ENCODE measurements around the gene STRIP1. TPM values are rescaled to one million over a fixed set of nuclear protein-coding genes. Genes with fewer than 3 reads are reported as not detected.

The STRIP1 gene, protein sequence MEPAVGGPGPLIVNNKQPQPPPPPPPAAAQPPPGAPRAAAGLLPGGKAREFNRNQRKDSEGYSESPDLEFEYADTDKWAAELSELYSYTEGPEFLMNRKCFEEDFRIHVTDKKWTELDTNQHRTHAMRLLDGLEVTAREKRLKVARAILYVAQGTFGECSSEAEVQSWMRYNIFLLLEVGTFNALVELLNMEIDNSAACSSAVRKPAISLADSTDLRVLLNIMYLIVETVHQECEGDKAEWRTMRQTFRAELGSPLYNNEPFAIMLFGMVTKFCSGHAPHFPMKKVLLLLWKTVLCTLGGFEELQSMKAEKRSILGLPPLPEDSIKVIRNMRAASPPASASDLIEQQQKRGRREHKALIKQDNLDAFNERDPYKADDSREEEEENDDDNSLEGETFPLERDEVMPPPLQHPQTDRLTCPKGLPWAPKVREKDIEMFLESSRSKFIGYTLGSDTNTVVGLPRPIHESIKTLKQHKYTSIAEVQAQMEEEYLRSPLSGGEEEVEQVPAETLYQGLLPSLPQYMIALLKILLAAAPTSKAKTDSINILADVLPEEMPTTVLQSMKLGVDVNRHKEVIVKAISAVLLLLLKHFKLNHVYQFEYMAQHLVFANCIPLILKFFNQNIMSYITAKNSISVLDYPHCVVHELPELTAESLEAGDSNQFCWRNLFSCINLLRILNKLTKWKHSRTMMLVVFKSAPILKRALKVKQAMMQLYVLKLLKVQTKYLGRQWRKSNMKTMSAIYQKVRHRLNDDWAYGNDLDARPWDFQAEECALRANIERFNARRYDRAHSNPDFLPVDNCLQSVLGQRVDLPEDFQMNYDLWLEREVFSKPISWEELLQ
- total RNA-seq (2014; rRNA removed; shearing (Covaris generic)), result 16.9 and 17.7 TPM in 2 replicates

DNA sequence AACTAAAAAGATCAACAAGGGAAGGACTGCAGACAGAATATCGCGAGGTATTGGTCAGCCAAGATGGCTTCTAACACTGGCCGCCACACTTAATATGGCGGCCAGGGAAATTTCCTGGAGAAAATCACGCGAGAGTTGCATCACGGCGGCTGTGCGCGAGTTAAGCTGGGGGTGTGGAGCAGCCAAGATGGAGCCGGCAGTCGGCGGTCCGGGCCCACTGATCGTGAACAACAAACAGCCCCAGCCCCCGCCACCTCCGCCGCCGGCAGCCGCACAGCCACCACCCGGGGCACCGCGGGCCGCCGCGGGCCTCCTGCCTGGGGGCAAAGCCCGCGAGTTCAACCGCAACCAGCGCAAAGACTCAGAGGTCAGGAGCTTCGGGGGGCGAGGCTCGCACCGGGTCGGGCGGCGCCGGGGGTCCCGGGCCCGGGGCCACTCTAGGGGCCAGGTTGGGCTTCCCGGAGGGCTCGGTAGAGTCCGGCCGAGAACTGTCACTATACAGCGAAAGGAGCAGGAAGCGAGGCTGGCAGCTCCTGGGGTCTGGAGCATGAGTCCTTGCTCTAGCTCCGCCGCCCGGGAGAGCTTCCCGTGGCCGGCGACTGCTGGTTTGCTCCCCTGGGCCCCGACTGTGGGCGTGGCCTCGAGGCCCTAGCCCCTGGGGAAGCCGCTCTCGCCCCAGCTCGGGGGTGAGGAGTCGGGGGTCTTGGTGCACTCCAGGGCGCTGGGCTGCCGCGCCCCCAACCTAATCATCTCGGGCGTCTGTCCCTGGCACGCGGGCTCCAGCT is at the start of gene STRIP1:
STRIP1 (plus strand) TSS at position 174 of the 785 bp plus-strand sequence; CDS start at position 188, 14 bp downstream.
- DNase-seq (ENCODE audit: low spot score), result peak; percentile 94

DNA sequence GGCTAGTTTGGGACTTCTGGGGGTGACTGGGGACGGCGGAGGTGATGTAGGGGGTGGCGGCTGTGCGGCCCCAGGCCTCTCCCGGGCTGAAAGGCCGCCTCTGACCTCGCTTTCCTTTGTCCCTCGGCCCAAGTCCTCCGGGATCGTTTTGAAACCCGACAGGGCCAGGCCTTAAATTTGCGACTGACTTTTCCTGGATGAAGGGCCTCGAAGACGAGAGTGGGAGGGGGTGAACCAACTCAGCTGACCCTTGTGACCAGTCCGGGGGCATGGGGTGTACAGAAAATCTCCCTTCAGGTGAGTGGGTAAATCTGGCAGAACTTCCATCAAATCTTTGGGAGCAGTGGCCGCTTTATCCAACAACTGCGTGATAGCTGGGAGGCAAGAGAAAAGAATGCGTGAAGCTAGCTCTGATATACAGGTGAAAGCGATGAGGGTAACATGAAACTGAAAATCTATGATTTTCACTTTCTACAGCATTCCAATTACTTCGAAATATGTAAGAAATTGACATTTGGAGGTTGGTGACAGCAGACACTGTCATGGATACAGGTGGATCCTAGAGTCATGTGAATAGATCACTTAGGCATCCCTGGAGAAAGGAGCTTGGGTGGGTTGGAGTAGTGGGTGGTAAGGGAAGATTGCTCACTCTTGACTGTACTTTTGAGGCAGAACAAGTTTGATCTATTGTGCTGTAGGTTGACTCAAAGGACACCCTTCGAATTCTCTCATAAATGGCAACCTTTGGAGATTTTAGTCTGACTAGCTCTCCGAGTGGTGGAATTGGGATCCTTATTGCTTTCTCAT is 49.0 kb upstream of the STRIP1 start:
- DNase-seq (ENCODE audit: low spot score), result no peak

DNA sequence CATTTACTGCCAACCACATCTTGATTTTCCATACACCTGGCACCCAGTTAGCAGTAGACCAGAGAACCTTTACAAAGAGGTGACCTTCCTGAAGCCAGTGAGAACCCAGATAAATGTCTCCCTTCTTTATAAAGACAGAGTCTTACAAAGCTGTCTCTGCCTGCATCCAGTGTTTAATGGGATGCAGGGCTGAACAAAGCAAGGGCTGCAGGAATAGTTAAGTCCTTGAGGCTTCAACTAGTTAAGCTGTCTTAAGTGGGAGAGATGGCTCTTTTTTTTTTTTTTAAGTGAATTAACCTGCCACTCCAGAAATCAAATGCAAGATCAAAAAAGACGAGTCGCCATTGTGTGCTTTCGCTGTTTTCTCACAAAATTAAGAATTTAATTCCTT is 48.4 kb upstream of the STRIP1 start:
- DNase-seq (ENCODE audit: low spot score), result no peak

DNA sequence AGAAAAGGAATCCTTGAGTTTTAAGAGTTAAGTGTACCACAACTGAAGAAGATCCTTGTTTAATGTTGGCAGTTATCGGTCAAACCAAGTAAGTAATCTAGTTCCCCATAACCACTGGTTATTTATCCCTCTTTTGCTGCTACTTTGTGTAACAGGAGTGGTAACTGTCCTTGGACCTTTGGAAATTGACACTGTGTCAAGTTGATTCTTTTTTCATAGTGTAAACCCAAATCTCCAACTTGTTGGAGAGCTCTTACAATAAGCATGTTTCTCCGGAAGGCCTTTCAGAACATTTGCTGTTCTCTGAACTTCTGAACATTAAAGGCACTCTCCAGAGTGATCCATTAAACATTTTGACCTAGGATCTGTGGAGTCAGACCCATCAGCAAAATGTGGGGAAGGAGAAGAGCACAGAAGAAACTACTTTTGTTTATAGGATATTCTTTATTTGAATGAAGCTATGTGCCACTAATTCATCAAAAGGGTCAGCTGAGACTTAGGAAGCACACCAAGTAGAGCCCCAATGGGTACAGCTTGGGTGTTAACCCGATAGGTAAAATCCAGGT is 46.0 kb upstream of the STRIP1 start:
- DNase-seq (ENCODE audit: low spot score), result no peak

DNA sequence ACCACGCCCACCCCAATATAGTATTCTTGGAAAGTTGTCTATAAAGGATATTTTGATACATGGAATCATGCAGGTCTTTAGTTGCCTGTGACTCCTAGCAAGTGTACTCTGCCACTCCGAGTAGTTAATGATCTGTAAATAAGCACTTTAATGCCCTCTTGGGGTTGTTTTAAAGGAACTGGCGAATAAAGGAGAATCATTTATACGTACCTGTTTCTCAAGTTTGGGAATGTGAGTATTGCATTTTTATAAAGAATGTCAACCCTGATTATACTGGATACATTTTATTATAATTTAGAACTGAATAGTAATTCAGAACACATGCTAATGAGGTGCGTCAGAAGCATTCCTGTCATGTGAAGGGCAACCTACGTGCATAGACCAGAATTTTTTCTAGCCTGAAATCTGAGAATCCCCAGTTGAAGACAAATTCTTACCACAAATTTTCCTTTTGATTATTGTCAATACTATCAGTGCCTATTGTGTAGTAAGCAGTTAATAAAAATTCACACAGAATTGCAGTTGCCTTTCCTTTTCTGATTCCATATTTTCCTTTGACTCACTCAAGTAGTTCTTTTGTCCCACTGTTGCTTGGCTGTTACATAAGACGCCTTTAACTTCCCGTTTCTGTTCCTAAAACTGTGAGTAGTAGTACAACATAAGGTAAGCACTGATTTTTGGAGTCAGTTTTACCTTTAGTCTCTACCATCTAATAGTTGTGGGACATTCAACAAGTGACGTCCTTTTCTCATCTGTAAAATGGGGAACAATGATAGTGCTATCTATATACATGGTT is 44.7 kb upstream of the STRIP1 start:
- DNase-seq (ENCODE audit: low spot score), result no peak

DNA sequence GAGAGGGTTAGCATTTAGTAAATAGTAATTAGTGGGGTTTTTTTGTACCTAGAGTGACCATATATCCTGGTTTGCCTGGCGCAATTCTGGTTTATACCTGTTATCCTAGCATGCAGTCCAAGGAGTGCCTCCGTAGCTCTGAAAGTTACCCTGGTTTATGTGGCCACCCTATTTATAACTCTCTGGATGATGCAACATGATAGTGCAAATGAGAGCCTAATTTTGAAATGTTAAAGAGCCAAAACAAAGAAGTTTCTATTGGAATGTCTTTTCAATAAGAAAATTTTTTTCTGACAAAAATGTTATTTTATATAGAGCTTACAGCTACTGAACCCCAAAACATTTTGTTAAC is 44.1 kb upstream of the STRIP1 start:
- no peak for DNase-seq (ENCODE audit: low spot score)

DNA sequence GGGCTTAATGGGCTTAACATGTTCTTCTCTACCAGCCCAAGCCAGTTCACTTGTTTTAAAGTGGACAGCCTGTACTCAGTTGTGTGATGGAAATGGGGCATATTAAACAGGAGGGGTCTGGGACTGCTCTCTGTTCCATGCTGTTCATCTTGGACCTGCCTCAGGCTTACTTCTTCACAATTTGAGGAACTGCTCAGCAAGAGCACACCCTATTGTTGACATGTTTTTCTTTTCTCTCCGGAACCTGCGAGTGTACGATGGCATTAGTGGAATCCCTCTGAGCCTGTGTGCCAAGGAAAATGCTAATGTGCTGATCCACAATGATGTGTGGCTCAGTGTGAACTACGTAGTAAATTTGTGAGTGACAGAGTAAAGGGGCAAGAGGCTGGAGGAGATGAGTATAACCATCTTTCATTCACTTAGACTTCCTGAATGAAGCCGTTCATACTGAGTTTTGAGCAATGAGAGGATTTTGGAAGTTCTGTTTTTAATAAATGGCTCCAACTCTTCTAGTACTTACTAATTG is 43.0 kb upstream of the STRIP1 start:
- DNase-seq (ENCODE audit: low spot score), result no peak

DNA sequence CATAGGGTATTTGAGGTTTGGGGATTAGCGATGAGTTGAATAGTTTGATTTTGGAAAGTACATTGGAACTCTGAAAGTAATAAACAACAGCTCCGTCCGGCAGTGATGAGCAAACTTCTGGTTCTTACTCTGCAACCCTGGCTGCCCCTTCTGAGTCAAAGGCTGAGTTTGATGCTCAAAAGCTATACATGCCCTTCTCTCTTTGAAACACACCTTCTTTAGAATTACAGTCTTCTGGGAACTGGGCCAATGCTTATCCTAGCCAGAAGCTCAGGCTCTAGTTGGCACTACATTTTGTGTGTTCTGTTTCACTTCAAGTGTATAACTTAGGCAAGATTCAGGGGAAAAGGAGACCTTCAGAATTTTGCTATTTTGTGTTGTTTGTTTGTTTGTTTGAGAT is 40.5 kb upstream of the STRIP1 start:
- DNase-seq (ENCODE audit: low spot score), result peak; percentile 32

DNA sequence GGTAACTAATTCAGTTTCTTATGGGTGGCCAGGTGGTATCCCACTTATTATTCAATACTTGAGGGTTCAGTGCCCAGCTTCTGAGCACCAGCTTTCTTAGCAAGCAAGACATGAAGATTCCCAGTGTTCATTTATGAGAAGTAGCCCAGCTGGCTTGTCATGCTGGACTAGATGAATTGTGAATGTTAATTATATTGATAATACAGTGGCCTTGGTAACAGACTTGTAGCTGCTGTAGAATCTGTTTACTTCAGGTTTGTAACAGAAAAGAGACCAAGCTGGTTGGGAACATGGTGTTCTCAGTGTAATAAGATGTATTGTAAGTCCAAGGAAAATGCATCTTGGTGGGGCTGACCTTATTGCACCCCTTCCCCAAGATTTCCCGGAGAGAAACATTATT is 39.8 kb upstream of the STRIP1 start:
- no peak for DNase-seq (ENCODE audit: low spot score)

DNA sequence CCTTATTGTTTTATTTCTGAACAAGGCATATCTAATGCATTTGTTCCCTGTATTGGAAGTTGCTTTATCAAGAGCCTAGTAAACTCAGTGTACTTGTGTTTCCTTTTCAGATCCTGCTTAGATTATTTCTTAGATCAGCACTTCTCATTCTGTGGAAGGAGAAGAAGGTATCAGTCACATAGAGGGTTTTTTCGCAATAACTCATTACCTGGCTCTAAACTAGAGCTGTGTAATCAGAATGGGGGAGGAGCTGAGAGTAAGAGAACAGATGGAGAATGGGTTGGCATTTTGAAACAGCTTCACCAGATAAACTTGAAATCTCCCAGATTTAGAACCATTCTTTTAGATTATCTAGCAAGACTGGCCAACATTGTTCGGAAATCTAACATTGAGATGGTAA is 38.9 kb upstream of the STRIP1 start:
- no peak for DNase-seq (ENCODE audit: low spot score)

DNA sequence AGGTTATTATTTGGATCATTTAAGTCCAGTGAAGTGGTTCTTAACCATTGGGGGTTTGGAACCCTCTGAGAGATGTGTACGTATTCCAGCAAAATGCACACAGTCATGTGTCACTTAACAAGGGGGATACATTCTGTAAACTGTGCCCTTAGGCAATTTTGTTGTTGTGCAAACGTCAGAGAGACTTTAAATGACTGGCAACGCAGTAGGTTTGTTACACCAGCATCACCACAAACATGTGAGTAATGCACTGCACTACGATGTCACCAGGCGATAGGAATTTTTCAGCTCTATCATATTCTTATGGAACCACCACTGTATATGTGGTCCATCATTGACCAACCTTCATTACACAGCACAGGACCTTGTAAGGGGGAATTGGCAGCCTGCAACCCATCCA is 37.9 kb upstream of the STRIP1 start:
- DNase-seq (ENCODE audit: low spot score), result peak; percentile 70

DNA sequence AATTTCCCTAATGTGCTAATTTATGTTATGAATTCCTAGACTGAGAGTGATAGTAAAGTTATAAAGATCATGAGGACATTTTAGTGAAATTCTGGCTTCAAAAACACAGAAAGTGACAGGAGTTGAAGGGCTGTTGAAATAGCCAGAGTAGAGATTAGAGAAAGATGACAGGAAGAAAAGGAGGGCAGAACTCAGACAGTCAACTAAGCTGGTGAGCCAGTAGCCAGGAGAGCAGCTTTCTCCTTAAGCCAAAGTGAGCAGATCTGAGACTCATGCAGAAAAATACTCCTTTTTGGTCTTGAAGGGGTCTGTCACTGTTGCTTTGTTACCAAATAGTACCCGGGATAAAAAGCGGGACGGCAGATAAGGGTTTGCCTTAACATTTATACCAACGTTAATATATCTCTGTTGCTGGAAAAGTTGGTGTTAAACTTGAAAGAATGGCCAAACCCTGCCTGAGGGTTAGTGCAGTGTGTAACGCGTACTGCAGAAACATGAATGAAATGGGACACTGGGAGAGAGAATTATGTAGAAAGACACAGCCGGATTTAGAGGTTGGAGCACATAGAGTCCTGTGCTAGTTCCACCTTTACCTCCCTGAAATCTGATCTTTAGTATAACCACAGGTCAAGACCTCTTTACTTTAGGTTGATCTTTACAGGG is 37.1 kb upstream of the STRIP1 start:
- DNase-seq (ENCODE audit: low spot score), result no peak

DNA sequence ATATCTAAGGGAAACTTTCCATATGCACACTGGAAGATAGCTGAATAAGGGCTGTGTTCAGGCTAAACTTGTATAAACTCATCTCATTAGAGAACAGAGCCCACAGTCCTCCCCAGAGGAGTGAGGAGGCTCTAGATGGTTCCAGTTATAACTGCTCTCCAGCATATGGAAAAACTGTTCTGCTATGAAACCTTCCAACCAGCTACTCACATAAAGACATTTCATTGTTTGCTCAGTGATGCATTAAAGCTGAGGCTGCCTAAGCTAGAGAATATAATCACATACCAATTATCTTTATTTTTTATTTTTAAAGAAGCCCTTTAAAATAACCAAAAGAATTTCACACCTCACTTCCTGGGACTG is 36.6 kb upstream of the STRIP1 start:
- no peak for DNase-seq (ENCODE audit: low spot score)

DNA sequence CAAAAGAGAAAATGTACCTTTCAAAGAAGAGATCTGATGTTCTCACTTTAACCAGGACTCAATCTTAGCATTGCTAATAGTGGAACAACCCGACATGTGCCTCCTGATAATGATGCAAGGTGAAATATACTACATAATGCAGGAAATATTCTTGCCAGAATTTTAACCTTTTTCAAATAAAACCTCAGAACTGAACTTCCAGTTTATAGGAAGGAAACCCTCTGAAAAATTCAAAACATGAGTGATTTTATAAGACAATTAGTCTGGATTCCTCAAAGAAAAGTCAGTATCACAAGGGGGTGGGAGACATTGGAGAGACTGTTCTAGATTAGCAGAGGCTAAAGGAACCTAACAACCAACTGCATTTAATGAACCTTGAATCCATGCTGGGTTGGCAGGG is 31.7 kb upstream of the STRIP1 start:
- no peak for DNase-seq (ENCODE audit: low spot score)

DNA sequence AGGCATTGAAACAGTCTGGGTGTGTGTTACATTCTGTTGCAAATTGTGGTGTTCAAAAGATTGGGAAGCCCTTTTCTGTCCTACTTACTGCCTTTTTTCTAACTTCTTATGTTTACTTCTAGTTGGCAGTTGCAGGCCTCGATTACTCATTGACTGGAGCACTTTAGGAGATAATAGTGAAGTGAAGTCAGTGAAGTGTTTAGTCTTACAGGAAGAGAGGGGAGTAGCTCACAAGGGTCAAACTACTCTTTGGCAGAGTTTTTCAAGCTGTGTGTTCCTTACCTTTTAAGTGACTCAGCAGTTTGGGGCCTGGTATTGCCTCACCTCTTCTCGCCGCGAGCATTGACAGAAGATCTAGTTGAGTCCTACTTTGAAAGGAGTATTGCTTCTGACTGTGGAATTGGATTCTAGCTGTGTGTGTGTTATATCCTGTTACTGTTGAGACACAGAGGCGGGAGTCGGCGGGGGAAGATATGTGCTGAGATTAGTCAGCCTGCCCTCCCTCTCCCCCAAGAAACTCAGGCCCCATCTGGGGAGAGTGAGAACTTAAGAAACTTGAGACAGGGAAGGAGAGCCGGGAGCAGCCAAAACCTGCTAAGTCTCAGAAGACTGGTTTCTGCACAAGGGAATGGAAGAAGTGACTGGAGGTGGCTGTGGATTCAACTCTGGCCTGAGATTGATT is 30.5 kb upstream of the STRIP1 start:
- peak; percentile 97 for DNase-seq (ENCODE audit: low spot score)

DNA sequence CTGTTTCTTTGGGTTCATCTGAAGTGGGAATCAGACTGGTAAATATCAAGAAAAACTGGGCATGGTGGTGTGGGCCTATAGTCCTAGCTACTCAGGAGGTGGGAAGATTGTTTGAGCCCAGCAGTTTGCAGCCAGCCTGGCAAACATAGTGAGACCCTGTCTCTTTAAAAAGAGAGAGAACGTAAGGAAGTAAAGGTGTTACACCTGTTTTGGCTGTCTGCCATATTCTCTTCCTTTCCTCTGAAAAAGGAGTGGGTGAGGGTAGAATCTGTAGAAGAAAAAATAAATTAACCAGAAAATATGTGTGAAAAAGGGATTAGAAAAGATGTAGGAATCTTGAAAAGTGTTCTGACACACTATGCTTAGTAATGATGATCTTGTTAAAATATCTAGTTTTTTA is 29.8 kb upstream of the STRIP1 start:
- DNase-seq (ENCODE audit: low spot score), result no peak

DNA sequence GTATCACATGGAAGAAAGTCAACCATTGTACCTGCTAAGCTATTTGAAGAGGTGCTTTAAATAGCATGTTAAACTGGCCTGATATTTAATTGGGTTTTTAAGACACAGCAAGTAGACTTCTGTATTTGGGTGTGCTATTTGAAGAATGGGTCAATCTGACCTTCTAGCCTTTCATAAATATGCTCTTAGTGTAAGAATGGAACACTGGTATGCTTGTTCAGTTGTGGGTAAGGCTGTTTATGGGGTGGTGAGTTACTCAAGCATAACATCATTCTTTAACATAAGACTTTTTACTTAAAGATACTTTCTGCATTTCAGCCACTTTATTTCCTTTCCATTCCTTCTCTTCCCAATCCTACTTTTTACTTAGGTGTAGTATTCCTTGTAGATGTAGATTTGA is 28.5 kb upstream of the STRIP1 start:
- no peak for DNase-seq (ENCODE audit: low spot score)

DNA sequence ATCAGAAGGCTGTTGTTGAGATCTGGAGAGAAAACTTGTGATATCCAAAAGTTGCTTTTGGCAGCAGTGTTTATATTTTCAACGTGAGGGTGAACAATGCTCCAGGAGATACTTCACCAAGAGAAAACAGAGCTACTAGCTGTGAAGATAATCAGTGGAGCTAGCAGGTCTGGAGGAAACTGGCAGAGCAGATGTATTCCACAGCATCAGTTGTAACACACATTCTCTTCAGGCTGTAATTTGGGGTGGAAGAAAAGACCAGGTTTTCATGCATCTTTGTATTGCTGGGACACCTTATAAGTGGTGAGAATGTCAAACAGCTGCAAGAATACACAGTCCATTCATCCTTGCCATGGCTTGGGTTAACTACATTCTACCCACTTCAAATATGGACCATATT is 27.9 kb upstream of the STRIP1 start:
- no peak for DNase-seq (ENCODE audit: low spot score)

Measured in H4 (cell line).